ENCODE data around the gene TTC28. TPM values are rescaled to one million over a fixed set of nuclear protein-coding genes. Genes with fewer than 3 reads are reported as not detected.

TTC28 gene
- polyA plus RNA-seq, 1 donor from 2014 or later = 14.8 TPM

DNA sequence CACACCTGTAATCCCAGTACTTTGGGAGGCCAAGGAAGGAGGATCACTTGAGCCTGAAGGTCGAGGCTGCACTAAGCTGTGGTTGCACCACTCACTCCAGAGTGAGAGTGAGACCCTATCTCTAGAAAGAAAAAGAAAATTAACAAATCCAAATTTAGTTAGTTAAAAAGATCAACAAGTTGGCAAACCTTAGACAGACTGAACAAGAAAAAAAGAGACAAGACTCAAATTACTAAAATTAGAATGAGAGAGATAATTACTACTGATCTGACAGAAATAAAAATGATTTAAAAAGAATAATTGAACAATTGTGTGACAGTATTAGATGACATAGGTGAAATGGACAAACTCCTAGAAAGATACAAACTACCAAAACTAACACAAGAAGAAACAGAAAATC lies 48.4 kb upstream of the TTC28 start:
- no peaks in the 10 kb centered on the region for H4K20me1 ChIP-seq (ENCODE audit: insufficient read depth)
- no peak overlapping the region for H3K4me2 ChIP-seq (ENCODE audit: low read length)
- TF ChIP-seq SMC3 (conservative IDR thresholded peaks at IDR 0.05; ENCODE audit: poor library complexity) (no peak), RAD21 (conservative IDR thresholded peaks at IDR 0.05) (no peak), CTCF (IDR thresholded peaks at IDR 0.05; ENCODE audit: poor library complexity, severe bottlenecking) (no peak), EZH2 (IDR thresholded peaks at IDR 0.05; ENCODE audit: borderline replicate concordance, insufficient read depth, low read length, poor library complexity, severe bottlenecking) (no peak), TAF1 (IDR thresholded peaks at IDR 0.05; ENCODE audit: low read depth) (no peak), MXI1 (conservative IDR thresholded peaks at IDR 0.05; ENCODE audit: poor library complexity, severe bottlenecking) (no peak), POLR2AphosphoS5 (IDR thresholded peaks at IDR 0.05) (no peak), EP300 (conservative IDR thresholded peaks at IDR 0.05; ENCODE audit: poor library complexity, severe bottlenecking) (no peak)
- TF ChIP-seq, protein P1, sequence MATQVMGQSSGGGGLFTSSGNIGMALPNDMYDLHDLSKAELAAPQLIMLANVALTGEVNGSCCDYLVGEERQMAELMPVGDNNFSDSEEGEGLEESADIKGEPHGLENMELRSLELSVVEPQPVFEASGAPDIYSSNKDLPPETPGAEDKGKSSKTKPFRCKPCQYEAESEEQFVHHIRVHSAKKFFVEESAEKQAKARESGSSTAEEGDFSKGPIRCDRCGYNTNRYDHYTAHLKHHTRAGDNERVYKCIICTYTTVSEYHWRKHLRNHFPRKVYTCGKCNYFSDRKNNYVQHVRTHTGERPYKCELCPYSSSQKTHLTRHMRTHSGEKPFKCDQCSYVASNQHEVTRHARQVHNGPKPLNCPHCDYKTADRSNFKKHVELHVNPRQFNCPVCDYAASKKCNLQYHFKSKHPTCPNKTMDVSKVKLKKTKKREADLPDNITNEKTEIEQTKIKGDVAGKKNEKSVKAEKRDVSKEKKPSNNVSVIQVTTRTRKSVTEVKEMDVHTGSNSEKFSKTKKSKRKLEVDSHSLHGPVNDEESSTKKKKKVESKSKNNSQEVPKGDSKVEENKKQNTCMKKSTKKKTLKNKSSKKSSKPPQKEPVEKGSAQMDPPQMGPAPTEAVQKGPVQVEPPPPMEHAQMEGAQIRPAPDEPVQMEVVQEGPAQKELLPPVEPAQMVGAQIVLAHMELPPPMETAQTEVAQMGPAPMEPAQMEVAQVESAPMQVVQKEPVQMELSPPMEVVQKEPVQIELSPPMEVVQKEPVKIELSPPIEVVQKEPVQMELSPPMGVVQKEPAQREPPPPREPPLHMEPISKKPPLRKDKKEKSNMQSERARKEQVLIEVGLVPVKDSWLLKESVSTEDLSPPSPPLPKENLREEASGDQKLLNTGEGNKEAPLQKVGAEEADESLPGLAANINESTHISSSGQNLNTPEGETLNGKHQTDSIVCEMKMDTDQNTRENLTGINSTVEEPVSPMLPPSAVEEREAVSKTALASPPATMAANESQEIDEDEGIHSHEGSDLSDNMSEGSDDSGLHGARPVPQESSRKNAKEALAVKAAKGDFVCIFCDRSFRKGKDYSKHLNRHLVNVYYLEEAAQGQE (IDR thresholded peaks at IDR 0.05; ENCODE audit: borderline replicate concordance) = no peak
- no peak overlapping the region for H3K9ac ChIP-seq (ENCODE audit: low read length)
- H2AFZ ChIP-seq (ENCODE audit: low read depth, low read length) = no peak overlapping the region
- no peaks in the 10 kb centered on the region for H3K36me3 ChIP-seq (ENCODE audit: insufficient read depth, low read length)
- no peaks in the 10 kb centered on the region for H3K79me2 ChIP-seq (replicated peaks; ENCODE audit: insufficient read depth, low read length)
- no peak overlapping the region for H3K27ac ChIP-seq (ENCODE audit: low read length)
- no peaks in the 10 kb centered on the region for H3K9me2 ChIP-seq (ENCODE audit: insufficient read depth, low read length)
- no peaks in the 10 kb centered on the region for H3K27me3 ChIP-seq (ENCODE audit: insufficient read depth, low read depth, low read length)
- no peaks in the 10 kb centered on the region for H3K9me3 ChIP-seq (ENCODE audit: low read length)
- no peak overlapping the region for H3K4me3 ChIP-seq (ENCODE audit: low read length)
- H3F3A ChIP-seq (ENCODE audit: insufficient read depth, low read length, poor library complexity, severe bottlenecking) = no peaks in the 10 kb centered on the region

DNA sequence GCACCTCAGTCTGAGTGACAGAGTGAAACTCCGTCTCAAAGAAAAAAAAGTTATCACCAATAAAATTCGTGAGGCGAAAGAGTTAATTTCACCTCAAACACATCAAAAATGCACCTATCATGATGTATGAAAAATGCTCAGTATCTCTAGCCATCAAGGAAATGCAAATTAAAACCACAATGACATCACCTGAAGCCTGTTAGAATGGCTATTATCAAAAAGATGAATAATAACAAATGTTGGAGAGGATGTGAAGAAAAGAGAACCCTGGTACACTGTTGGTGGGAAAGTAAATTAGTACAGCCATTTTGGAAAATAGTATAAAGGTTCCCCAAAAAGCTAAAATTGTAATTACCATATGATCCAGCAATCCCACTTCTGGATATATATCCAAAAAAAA lies 38.4 kb upstream of the TTC28 start:
- H3K4me2 ChIP-seq (ENCODE audit: low read length) = no peak overlapping the region
- H3K9me2 ChIP-seq (ENCODE audit: insufficient read depth, low read length) = no peaks in the 10 kb centered on the region
- no peaks in the 10 kb centered on the region for H3K36me3 ChIP-seq (ENCODE audit: insufficient read depth, low read length)
- H3K79me2 ChIP-seq (replicated peaks; ENCODE audit: insufficient read depth, low read length) = no peaks in the 10 kb centered on the region
- H2AFZ ChIP-seq (ENCODE audit: low read depth, low read length) = no peak overlapping the region
- no peak overlapping the region for H3K4me3 ChIP-seq (ENCODE audit: low read length)
- H3K9ac ChIP-seq (ENCODE audit: low read length) = no peak overlapping the region
- no peaks in the 10 kb centered on the region for H3F3A ChIP-seq (ENCODE audit: insufficient read depth, low read length, poor library complexity, severe bottlenecking)
- H4K20me1 ChIP-seq (ENCODE audit: insufficient read depth) = no peaks in the 10 kb centered on the region
- TF ChIP-seq EZH2 (IDR thresholded peaks at IDR 0.05; ENCODE audit: borderline replicate concordance, insufficient read depth, low read length, poor library complexity, severe bottlenecking) = no peak
- no peak for TF ChIP-seq CTCF (IDR thresholded peaks at IDR 0.05; ENCODE audit: poor library complexity, severe bottlenecking)
- TF ChIP-seq RAD21 (conservative IDR thresholded peaks at IDR 0.05) = no peak
- TF ChIP-seq TAF1 (IDR thresholded peaks at IDR 0.05; ENCODE audit: low read depth) = no peak
- TF ChIP-seq, protein P1 (IDR thresholded peaks at IDR 0.05; ENCODE audit: borderline replicate concordance) = no peak
- TF ChIP-seq MXI1 (conservative IDR thresholded peaks at IDR 0.05; ENCODE audit: poor library complexity, severe bottlenecking) = no peak
- TF ChIP-seq EP300 (conservative IDR thresholded peaks at IDR 0.05; ENCODE audit: poor library complexity, severe bottlenecking) = no peak
- no peak for TF ChIP-seq SMC3 (conservative IDR thresholded peaks at IDR 0.05; ENCODE audit: poor library complexity)
- TF ChIP-seq POLR2AphosphoS5 (IDR thresholded peaks at IDR 0.05) = no peak
- H3K27ac ChIP-seq (ENCODE audit: low read length) = no peak overlapping the region
- no peaks in the 10 kb centered on the region for H3K9me3 ChIP-seq (ENCODE audit: low read length)
- H3K27me3 ChIP-seq (ENCODE audit: insufficient read depth, low read depth, low read length) = no peaks in the 10 kb centered on the region

All from neural cell (in vitro differentiated cells).